ENCODE measurements around the gene WBP4.

The WBP4 gene

DNA sequence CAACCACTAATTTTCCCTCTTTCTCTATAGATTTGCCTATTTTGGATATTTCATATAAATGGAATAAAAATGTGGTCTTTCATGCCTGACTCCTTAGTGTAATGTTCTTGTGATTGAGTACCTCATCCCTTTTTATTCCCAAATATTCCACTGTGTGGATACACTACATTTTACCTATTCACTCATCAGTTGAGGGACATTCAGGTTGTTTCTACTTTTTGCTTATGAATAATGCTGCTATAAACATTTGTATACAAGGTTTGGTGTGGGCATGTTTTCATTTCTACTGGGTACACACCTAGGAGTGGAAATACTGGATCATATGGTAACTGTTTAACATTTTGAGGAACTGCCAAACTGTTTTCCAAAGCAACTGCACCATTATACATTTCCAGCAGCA is 5.1 kb upstream of the WBP4 start:
- DNase-seq: no peak
- TF ChIP-seq POLR2A (IDR thresholded peaks at IDR 0.05; ENCODE audit: low read length) (no peak), GATA1 (IDR thresholded peaks at IDR 0.05; ENCODE audit: low read depth, low read length) (no peak)

GRCh38 chr13:41056826-41057711 is 4.2 kb upstream of the WBP4 start:
- no peak for TF ChIP-seq GATA1 (IDR thresholded peaks at IDR 0.05; ENCODE audit: low read depth, low read length)
- no peak for TF ChIP-seq POLR2A (IDR thresholded peaks at IDR 0.05; ENCODE audit: low read length)
- DNase-seq: peak; percentile 34 to 41

GRCh38 chr13:41058295-41059070 is 2.8 kb upstream of the WBP4 start:
- DNase-seq: no peak
- no peak for TF ChIP-seq GATA1 (IDR thresholded peaks at IDR 0.05; ENCODE audit: low read depth, low read length)
- no peak for TF ChIP-seq POLR2A (IDR thresholded peaks at IDR 0.05; ENCODE audit: low read length)

DNA sequence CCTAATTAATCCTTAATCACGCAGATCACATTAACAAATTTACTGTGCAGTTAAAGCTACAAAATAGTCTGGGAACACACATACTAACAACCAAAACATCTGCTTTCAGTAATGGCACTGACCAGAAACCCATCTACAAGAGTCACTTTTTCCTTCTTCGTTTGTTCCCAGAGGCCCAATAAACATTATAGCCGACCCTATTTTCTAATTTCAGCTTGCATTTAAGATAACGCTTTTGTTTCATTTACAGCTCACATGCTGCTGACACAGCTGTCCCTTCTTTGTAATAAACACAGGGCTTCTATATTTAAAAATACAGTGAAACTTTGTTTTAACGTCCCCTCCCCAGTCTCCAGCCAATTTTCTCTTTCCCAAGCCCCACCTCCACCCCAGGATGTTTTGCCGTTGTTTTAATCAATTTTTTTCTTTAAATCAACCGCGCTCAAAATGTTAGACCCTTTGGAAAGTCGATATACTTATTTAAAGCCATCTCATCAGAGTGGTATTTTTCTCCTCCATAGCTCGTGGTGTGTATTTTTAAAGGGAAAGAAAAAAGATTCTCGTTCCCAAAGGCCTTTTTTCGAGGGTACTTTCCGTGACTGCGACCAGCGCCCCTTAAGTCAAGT is 1.7 kb upstream of the WBP4 start:
- peak; percentile 62 to 77 for DNase-seq
- TF ChIP-seq POLR2A (IDR thresholded peaks at IDR 0.05; ENCODE audit: low read length): no peak
- no peak for TF ChIP-seq GATA1 (IDR thresholded peaks at IDR 0.05; ENCODE audit: low read depth, low read length)

- peak; percentile 94 to 95 for DNase-seq
- peak; percentile 50 for TF ChIP-seq POLR2A (IDR thresholded peaks at IDR 0.05; ENCODE audit: low read length)
- TF ChIP-seq GATA1 (IDR thresholded peaks at IDR 0.05; ENCODE audit: low read depth, low read length): no peak
Measured at GRCh38 chr13:41060082-41060723, 1.1 kb upstream of the WBP4 start.

DNA sequence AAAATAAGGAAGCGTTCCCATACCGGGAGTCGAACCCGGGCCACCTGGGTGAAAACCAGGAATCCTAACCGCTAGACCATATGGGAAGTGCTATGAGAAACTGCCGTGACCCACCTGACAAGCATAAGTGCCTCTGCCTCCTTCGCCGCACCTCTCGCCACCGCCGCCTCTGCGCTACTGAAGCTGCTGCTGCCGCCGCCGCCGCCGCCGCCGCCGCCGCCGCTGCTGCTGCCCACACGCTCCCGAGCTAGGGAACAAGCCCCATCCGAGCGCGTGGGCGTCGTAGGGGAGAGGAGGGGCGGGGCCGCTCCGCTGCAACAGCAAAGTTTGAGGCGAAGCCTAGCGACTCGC is 610 bp upstream of the WBP4 start:
- TF ChIP-seq POLR2A (IDR thresholded peaks at IDR 0.05; ENCODE audit: low read length): no peak
- TF ChIP-seq GATA1 (IDR thresholded peaks at IDR 0.05; ENCODE audit: low read depth, low read length): no peak
- peak; percentile 93 to 95 for DNase-seq

DNA sequence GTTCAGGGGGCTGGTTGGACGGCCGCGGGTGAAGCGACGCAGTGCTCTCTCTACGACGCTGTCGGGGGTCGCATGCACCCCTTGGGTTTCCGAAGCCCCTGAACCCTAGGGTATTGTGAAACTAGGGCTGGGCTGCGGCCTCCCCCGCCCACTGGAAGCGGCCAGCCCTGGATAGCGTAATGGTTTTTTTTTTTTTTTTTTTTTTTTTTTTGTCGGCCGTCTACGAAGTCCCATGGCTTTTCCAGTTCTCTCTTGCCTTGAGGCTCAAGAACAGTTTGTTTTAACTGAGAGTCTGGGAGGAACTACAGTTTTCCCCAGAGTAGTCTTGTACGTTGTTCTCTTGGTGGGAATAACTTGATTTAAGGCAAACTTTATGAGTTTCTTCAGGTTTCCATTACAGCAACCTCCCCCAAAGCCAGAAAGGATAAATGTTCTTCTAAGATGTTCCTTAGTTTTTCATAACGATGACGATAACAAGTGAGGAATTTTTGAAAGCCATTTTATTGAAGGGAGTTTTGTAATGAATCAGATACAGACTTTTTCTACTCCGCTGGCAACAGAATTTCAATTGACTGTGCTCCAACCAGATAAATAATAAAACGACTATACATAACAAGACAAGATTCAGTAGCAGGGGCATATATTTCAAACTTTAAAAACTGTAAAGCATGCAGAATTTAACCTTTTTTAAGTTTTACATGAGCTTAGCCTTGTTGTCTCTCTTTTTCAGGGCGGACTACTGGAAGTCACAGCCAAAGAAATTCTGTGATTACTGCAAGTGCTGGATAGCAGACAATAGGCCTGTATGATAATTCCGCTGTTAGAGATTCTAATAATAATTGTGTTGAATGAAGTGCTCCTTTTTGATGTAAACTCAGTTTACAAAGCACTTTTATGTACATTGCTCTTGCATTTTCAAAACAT is 867 bp downstream of the WBP4 start:
- DNase-seq: peak; percentile 90 to 92
- TF ChIP-seq POLR2A (IDR thresholded peaks at IDR 0.05; ENCODE audit: low read length): no peak
- no peak for TF ChIP-seq GATA1 (IDR thresholded peaks at IDR 0.05; ENCODE audit: low read depth, low read length)

DNA sequence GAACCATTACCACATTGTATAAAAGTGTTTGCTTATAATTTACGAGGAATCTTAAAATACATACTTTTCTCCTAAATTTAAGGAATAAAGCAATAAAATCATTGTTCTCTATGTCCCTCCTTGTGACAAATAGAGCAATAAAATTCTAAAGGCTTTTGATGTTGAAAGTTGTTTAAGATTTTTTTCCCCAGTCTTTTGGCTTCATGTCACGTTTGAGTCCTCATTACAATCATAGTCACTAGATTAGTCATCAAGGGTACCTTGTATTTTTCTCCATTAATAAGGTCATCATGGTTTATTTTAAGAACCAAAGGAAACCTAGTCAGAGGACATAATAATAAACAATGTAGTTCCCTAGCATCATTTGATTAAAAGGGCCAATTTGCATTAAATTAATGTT is 3.2 kb downstream of the WBP4 start:
- no peak for TF ChIP-seq POLR2A (IDR thresholded peaks at IDR 0.05; ENCODE audit: low read length)
- no peak for DNase-seq

- TF ChIP-seq POLR2A (IDR thresholded peaks at IDR 0.05; ENCODE audit: low read length) (no peak), GATA1 (IDR thresholded peaks at IDR 0.05; ENCODE audit: low read depth, low read length) (no peak)
- peak; percentile 66 to 86 for DNase-seq
Measured at GRCh38 chr13:41065078-41065477, 3.8 kb downstream of the WBP4 start.

GRCh38 chr13:41074523-41074922 is 13.2 kb downstream of the WBP4 start:
- no peak for DNase-seq
- TF ChIP-seq POLR2A (IDR thresholded peaks at IDR 0.05; ENCODE audit: low read length) (no peak), GATA1 (IDR thresholded peaks at IDR 0.05; ENCODE audit: low read depth, low read length) (no peak)

- peak; percentile 59 to 77 for DNase-seq
- TF ChIP-seq GATA1 (IDR thresholded peaks at IDR 0.05; ENCODE audit: low read depth, low read length): no peak
- TF ChIP-seq POLR2A (IDR thresholded peaks at IDR 0.05; ENCODE audit: low read length): no peak
Measured at GRCh38 chr13:41075034-41075433, 13.7 kb downstream of the WBP4 start.

GRCh38 chr13:41075485-41075884 is 14.2 kb downstream of the WBP4 start:
- DNase-seq: no peak
- TF ChIP-seq GATA1 (IDR thresholded peaks at IDR 0.05; ENCODE audit: low read depth, low read length) (no peak), POLR2A (IDR thresholded peaks at IDR 0.05; ENCODE audit: low read length) (no peak)

DNA sequence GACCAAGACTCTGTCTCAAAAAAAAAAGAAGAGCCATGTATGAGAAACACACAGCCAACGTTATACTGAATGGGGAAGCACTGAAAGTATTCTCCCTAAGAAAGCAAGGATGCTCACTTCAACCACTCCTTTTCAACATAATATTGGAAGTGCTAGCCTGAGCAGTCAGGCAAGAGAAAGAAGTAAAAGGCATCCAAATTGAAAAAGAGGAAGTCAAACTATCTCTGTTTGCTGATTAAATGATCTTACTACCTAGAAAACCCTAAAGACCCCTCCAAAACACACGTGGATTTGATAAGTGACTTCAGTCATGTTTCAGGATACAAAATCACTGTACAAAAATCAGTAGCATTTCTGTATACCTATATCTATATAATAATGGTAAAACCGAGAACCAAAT is 16.2 kb downstream of the WBP4 start:
- no peak for DNase-seq
- TF ChIP-seq POLR2A (IDR thresholded peaks at IDR 0.05; ENCODE audit: low read length): no peak
- TF ChIP-seq GATA1 (IDR thresholded peaks at IDR 0.05; ENCODE audit: low read depth, low read length): no peak
